ENCODE results near the gene PDIA3. TPM values are rescaled to one million over a fixed set of nuclear protein-coding genes. Genes with fewer than 3 reads are reported as not detected.

PDIA3 gene
- total RNA-seq, 6 experiments from 2014 or later = 586 to 721 (median 660) TPM

- TF ChIP-seq, protein P1, sequence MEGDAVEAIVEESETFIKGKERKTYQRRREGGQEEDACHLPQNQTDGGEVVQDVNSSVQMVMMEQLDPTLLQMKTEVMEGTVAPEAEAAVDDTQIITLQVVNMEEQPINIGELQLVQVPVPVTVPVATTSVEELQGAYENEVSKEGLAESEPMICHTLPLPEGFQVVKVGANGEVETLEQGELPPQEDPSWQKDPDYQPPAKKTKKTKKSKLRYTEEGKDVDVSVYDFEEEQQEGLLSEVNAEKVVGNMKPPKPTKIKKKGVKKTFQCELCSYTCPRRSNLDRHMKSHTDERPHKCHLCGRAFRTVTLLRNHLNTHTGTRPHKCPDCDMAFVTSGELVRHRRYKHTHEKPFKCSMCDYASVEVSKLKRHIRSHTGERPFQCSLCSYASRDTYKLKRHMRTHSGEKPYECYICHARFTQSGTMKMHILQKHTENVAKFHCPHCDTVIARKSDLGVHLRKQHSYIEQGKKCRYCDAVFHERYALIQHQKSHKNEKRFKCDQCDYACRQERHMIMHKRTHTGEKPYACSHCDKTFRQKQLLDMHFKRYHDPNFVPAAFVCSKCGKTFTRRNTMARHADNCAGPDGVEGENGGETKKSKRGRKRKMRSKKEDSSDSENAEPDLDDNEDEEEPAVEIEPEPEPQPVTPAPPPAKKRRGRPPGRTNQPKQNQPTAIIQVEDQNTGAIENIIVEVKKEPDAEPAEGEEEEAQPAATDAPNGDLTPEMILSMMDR (IDR thresholded peaks at IDR 0.05) = no peak
- Mint-ChIP-seq H3K27me3 (ENCODE audit: insufficient read depth) (peaks cover 15% of the 10 kb centered on the region), H3K27ac (no peak overlapping the region), H3K4me3 (peak overlapping the region; percentile 98; the same call in 1 of the 2 replicates), H3K9me3 (no peaks in the 10 kb centered on the region), H3K36me3 (ENCODE audit: low read depth) (peaks cover 70% of the 10 kb centered on the region), H3K4me1 (ENCODE audit: low read depth) (peaks cover 66% of the 10 kb centered on the region)
- no peak for DNase-seq
Observed at GRCh38 chr15:43795197-43795596, 49.0 kb downstream of the PDIA3 start.

- TF ChIP-seq, protein P1 (IDR thresholded peaks at IDR 0.05) = no peak
- Mint-ChIP-seq H3K4me3 (no peak overlapping the region), H3K36me3 (ENCODE audit: low read depth) (peaks cover 78% of the 10 kb centered on the region), H3K27me3 (ENCODE audit: insufficient read depth) (peaks cover 20% of the 10 kb centered on the region), H3K27ac (peak overlapping the region; percentile 70; the same call in 1 of the 2 replicates), H3K9me3 (no peaks in the 10 kb centered on the region), H3K4me1 (ENCODE audit: low read depth) (peaks cover 72% of the 10 kb centered on the region)
- DNase-seq = no peak
Observed at GRCh38 chr15:43795997-43796396, 49.8 kb downstream of the PDIA3 start.

DNA sequence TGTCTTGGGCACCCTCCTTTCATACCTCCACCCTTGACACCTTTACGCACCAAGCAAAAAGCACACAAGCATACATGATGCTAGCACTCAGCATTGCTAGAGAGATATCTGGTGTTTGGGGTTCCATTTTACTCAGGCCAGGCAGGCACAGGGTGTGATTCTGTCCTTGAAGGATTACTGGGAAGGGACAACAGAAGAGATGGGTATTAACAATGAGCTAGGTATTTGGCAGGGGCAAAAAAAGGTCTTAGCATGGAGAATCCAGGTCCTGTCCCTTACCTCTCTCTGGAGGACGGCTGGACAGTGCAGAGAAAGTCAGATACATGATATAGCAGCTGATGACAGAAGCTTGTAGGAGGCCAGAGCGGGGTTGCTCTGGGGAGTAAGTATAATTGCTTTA lies 50.3 kb downstream of the PDIA3 start:
- Mint-ChIP-seq H3K4me3 (peak overlapping the region; percentile 5; the same call in 1 of the 2 replicates), H3K27ac (peak overlapping the region; percentile 70), H3K4me1 (ENCODE audit: low read depth) (peaks cover 75% of the 10 kb centered on the region), H3K36me3 (ENCODE audit: low read depth) (peaks cover 84% of the 10 kb centered on the region), H3K27me3 (ENCODE audit: insufficient read depth) (peaks cover 22% of the 10 kb centered on the region), H3K9me3 (no peaks in the 10 kb centered on the region)
- TF ChIP-seq, protein P1 (IDR thresholded peaks at IDR 0.05) = no peak
- no peak for DNase-seq

GRCh38 chr15:43799209-43799944 lies 53.1 kb downstream of the PDIA3 start:
- no peak overlapping the region for H3K4me3 Mint-ChIP-seq
- H3K4me1 Mint-ChIP-seq (ENCODE audit: low read depth) = peaks cover 63% of the 10 kb centered on the region
- TF ChIP-seq, protein P1 (IDR thresholded peaks at IDR 0.05) = no peak
- no peaks in the 10 kb centered on the region for H3K9me3 Mint-ChIP-seq
- H3K36me3 Mint-ChIP-seq (ENCODE audit: low read depth) = peaks cover 69% of the 10 kb centered on the region
- H3K27me3 Mint-ChIP-seq (ENCODE audit: insufficient read depth) = peaks cover 22% of the 10 kb centered on the region
- H3K27ac Mint-ChIP-seq = peak overlapping the region; percentile 95
- no peak for DNase-seq

DNA sequence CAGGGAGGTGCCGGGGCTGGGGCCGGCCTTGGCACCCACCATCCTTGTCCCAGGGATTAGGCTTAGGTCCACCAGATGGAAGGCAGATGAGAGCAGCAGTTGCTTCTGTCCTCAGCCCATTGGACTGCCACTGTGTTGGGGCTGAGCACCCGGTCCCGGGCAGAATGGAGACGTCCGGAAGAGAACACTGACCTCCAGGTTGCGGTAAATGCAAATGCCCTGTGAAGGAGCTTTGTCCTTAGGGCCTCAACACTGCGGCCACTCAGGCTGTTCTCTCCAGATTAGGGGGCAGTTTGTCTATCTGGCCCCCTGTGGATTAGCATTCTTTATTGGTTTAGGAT lies 53.7 kb downstream of the PDIA3 start, which contains the start of gene SERINC4:
TSS of gene SERINC4 (minus strand) at position 276 of the 341 bp plus-strand sequence. CDS start at position 42, 234 bp downstream.
- Mint-ChIP-seq H3K27me3 (ENCODE audit: insufficient read depth) (peaks cover 17% of the 10 kb centered on the region), H3K9me3 (no peaks in the 10 kb centered on the region), H3K4me1 (ENCODE audit: low read depth) (peaks cover 57% of the 10 kb centered on the region), H3K27ac (peak within 1 kb of the TSS; percentile 95), H3K4me3 (peak within 1 kb of the TSS; percentile 95), H3K36me3 (ENCODE audit: low read depth) (peaks cover 65% of the 10 kb centered on the region)
- DNase-seq = no peak
- TF ChIP-seq, protein P1 (IDR thresholded peaks at IDR 0.05) = no peak

Measured in HFFc6 (cell line).